GM19438 (cell line): ENCODE data around the gene NRM.
"Not testable (repeated sequence)": the region's sequence is repeated elsewhere in the genome, so short reads cannot be mapped to it uniquely, and the experiment has no call there.

Experiments used
- ATAC-seq: cut with Tn5 transposase; IDR thresholded peaks from one replicate; pipeline ENCODE4 v1.9.1; 2021; ENCODE audit warnings: low read depth; ENCODE audit not compliant: unreplicated experiment

Gene NRM

GRCh38 chr6:30672445-30673253, 18.1 kb downstream of the NRM start, which contains the start of gene DHX16:
TSS of gene DHX16 (minus strand) at chr6:30673006. CDS start at chr6:30672841, 165 bp downstream.
- ATAC-seq: peak; percentile 58

GRCh38 chr6:30670760-30671527, 19.8 kb downstream of the NRM start:
- ATAC-seq: no peak

- ATAC-seq: not testable (repeated sequence)
Measured at GRCh38 chr6:30666300-30666699, 24.5 kb downstream of the NRM start.

- ATAC-seq: no peak
Measured at GRCh38 chr6:30664994-30665767, 25.6 kb downstream of the NRM start.

- not testable (repeated sequence) for ATAC-seq
Measured at GRCh38 chr6:30657922-30658321, 32.9 kb downstream of the NRM start.

GRCh38 chr6:30657454-30657853, 33.3 kb downstream of the NRM start:
- no peak for ATAC-seq

GRCh38 chr6:30656513-30656912, 34.3 kb downstream of the NRM start:
- ATAC-seq: no peak

GRCh38 chr6:30655743-30656094, 35.1 kb downstream of the NRM start:
- no peak for ATAC-seq

GRCh38 chr6:30654798-30655742, 35.7 kb downstream of the NRM start:
- ATAC-seq: no peak

- ATAC-seq: no peak
Measured at GRCh38 chr6:30651143-30651542, 39.6 kb downstream of the NRM start.

GRCh38 chr6:30647242-30648116, 43.3 kb downstream of the NRM start:
- peak; percentile 57 for ATAC-seq

GRCh38 chr6:30646450-30647241, 44.1 kb downstream of the NRM start, which contains the start of gene C6orf136:
TSS of gene C6orf136 (plus strand) at chr6:30647133. CDS start at chr6:30647232, 99 bp downstream.
- ATAC-seq: peak; percentile 52

GRCh38 chr6:30645989-30646388, 44.8 kb downstream of the NRM start:
- ATAC-seq: no peak

GRCh38 chr6:30644769-30645168, 46.0 kb downstream of the NRM start:
- no peak for ATAC-seq

GRCh38 chr6:30643656-30644055, 47.1 kb downstream of the NRM start:
- no peak for ATAC-seq

GRCh38 chr6:30641048-30641447, 49.7 kb downstream of the NRM start:
- ATAC-seq: no peak

- no peak for ATAC-seq
Measured at GRCh38 chr6:30640481-30640880, 50.3 kb downstream of the NRM start.
